ENCODE results near the gene LRFN5. TPM values are rescaled to one million over a fixed set of nuclear protein-coding genes. Genes with fewer than 3 reads are reported as not detected.

Gene LRFN5
- total RNA-seq, 1 donor from 2014 or later: 7.3 TPM

GRCh38 chr14:41913398-41913797 lies 306.7 kb downstream of the LRFN5 start:
- no peak overlapping the region for H3K4me3 Mint-ChIP-seq (ENCODE audit: unreplicated experiment)
- TF ChIP-seq CTCF (IDR thresholded peaks at IDR 0.05; ENCODE audit: partially characterized antibody, unreplicated experiment): no peak
- H3K36me3 Mint-ChIP-seq (ENCODE audit: unreplicated experiment): no peaks in the 10 kb centered on the region
- peaks cover 3% of the 10 kb centered on the region for H3K27me3 Mint-ChIP-seq (ENCODE audit: unreplicated experiment)
- no peak overlapping the region for H3K27ac Mint-ChIP-seq (ENCODE audit: unreplicated experiment)
- DNase-seq: no peak
- no peaks in the 10 kb centered on the region for H3K4me1 Mint-ChIP-seq (ENCODE audit: low read depth, unreplicated experiment)
- peaks cover 1% of the 10 kb centered on the region for H3K9me3 Mint-ChIP-seq (ENCODE audit: unreplicated experiment)

- Mint-ChIP-seq H3K4me3 (ENCODE audit: unreplicated experiment) (no peak overlapping the region), H3K27me3 (ENCODE audit: unreplicated experiment) (no peaks in the 10 kb centered on the region)
Measured at GRCh38 chr14:41915732-41916131, 309.1 kb downstream of the LRFN5 start.

GRCh38 chr14:41916313-41916712 lies 309.6 kb downstream of the LRFN5 start:
- Mint-ChIP-seq H3K36me3 (ENCODE audit: unreplicated experiment) (no peaks in the 10 kb centered on the region), H3K4me1 (ENCODE audit: low read depth, unreplicated experiment) (peaks cover 1% of the 10 kb centered on the region), H3K27ac (ENCODE audit: unreplicated experiment) (no peak overlapping the region), H3K27me3 (ENCODE audit: unreplicated experiment) (no peaks in the 10 kb centered on the region), H3K4me3 (ENCODE audit: unreplicated experiment) (no peak overlapping the region), H3K9me3 (ENCODE audit: unreplicated experiment) (no peaks in the 10 kb centered on the region)
- no peak for TF ChIP-seq CTCF (IDR thresholded peaks at IDR 0.05; ENCODE audit: partially characterized antibody, unreplicated experiment)
- no peak for DNase-seq

More at GRCh38 chr14:41915732-41916131, 309.1 kb downstream of the LRFN5 start:
- TF ChIP-seq CTCF (IDR thresholded peaks at IDR 0.05; ENCODE audit: partially characterized antibody, unreplicated experiment): no peak
- DNase-seq: no peak
- Mint-ChIP-seq H3K4me1 (ENCODE audit: low read depth, unreplicated experiment) (no peaks in the 10 kb centered on the region), H3K36me3 (ENCODE audit: unreplicated experiment) (no peaks in the 10 kb centered on the region), H3K27ac (ENCODE audit: unreplicated experiment) (no peak overlapping the region), H3K9me3 (ENCODE audit: unreplicated experiment) (no peaks in the 10 kb centered on the region)

GRCh38 chr14:41925409-41925808 lies 318.7 kb downstream of the LRFN5 start:
- no peak for DNase-seq
- TF ChIP-seq CTCF (IDR thresholded peaks at IDR 0.05; ENCODE audit: partially characterized antibody, unreplicated experiment): no peak
- H3K4me3 Mint-ChIP-seq (ENCODE audit: unreplicated experiment): no peak overlapping the region
- H3K36me3 Mint-ChIP-seq (ENCODE audit: unreplicated experiment): no peaks in the 10 kb centered on the region
- peaks cover 14% of the 10 kb centered on the region for H3K4me1 Mint-ChIP-seq (ENCODE audit: low read depth, unreplicated experiment)
- peaks cover 2% of the 10 kb centered on the region for H3K9me3 Mint-ChIP-seq (ENCODE audit: unreplicated experiment)
- no peak overlapping the region for H3K27ac Mint-ChIP-seq (ENCODE audit: unreplicated experiment)
- H3K27me3 Mint-ChIP-seq (ENCODE audit: unreplicated experiment): no peaks in the 10 kb centered on the region

- H3K9me3 Mint-ChIP-seq (ENCODE audit: unreplicated experiment): no peaks in the 10 kb centered on the region
- DNase-seq: no peak
- peaks cover 2% of the 10 kb centered on the region for H3K27me3 Mint-ChIP-seq (ENCODE audit: unreplicated experiment)
- no peak for TF ChIP-seq CTCF (IDR thresholded peaks at IDR 0.05; ENCODE audit: partially characterized antibody, unreplicated experiment)
- H3K27ac Mint-ChIP-seq (ENCODE audit: unreplicated experiment): peak overlapping the region; percentile 52
- H3K36me3 Mint-ChIP-seq (ENCODE audit: unreplicated experiment): no peaks in the 10 kb centered on the region
- H3K4me1 Mint-ChIP-seq (ENCODE audit: low read depth, unreplicated experiment): peaks cover 15% of the 10 kb centered on the region
- no peak overlapping the region for H3K4me3 Mint-ChIP-seq (ENCODE audit: unreplicated experiment)
Measured at GRCh38 chr14:41950428-41951151, 343.9 kb downstream of the LRFN5 start.

Measured in glutamatergic neuron (in vitro differentiated cells).